ENCODE results near the gene THY1. TPM values are rescaled to one million over a fixed set of nuclear protein-coding genes. Genes with fewer than 3 reads are reported as not detected.

The THY1 gene
- total and polyA plus RNA-seq, 8 donors: 28.7 to 130 (median 46.9) TPM

DNA sequence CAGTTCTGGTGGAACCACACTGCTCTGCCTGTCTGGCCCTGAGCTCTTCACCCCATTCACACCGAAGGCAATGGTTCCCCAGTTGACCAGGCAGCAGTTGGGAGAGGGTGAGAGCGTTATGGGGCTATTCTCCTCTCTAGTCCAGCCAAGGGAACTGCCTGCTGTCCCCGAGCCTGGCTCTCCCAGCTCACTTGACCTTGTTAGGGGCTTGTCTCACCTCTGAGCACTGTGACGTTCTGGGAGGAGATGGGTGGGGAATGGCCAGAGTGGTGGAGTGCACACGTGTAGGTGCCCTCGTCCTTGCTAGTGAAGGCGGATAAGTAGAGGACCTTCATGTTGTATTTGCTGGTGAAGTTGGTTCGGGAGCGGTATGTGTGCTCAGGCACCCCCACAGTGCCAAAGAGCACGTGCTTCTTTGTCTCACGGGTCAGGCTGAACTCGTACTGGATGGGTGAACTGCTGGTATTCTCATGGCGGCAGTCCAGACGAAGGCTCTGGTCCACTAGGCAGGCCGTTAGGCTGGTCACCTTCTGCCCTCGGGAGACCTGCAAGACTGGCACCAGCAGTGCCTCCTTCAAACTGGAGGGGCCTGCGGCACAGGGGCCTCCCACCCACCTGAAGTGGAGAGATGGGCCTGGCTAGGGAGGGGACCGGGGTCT, 3.0 kb downstream of the THY1 start:
- DNase-seq (no peak), ATAC-seq (no peak)
- TF ChIP-seq CTCF (IDR thresholded peaks at IDR 0.05): no peak
- H3K36me3 ChIP-seq: no peaks in the 10 kb centered on the region
- no peak overlapping the region for H3K4me3 ChIP-seq
- no peaks in the 10 kb centered on the region for H3K9me3 ChIP-seq
- H3K27ac ChIP-seq: no peak overlapping the region
- peaks cover 14 to 62% of the 10 kb centered on the region in 2 donors for H3K27me3 ChIP-seq
- peaks cover 9 to 19% of the 10 kb centered on the region in 2 donors for H3K4me1 ChIP-seq
- intact Hi-C loops (cut with DNase I): no loop called here

DNA sequence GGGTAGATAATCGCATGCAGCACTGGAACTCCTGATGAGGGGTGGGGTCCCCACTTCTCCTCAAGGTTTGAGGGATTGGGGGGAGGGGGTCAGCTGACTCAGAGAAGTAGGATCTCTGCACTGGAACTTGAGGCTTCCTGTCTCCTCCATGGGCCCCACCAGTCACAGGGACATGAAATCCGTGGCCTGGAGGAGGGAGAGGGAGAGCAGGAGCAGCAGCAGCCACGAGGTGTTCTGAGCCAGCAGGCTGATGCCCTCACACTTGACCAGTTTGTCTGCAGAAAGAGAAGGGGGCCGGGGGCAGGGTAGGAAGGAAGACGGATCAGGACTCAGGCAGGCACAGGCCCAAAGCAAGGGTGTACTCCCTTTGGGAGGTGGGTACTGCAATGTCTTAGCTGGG, 3.7 kb downstream of the THY1 start:
- H3K36me3 ChIP-seq: no peaks in the 10 kb centered on the region
- no peaks in the 10 kb centered on the region for H3K9me3 ChIP-seq
- no peak overlapping the region for H3K27ac ChIP-seq
- peaks cover 9 to 19% of the 10 kb centered on the region in 2 donors for H3K4me1 ChIP-seq
- no peak overlapping the region for H3K4me3 ChIP-seq
- TF ChIP-seq CTCF (IDR thresholded peaks at IDR 0.05): no peak
- ATAC-seq (no peak), DNase-seq (no peak)
- peaks cover 14 to 55% of the 10 kb centered on the region in 2 donors for H3K27me3 ChIP-seq
- intact Hi-C loops (cut with DNase I): no loop called here

DNA sequence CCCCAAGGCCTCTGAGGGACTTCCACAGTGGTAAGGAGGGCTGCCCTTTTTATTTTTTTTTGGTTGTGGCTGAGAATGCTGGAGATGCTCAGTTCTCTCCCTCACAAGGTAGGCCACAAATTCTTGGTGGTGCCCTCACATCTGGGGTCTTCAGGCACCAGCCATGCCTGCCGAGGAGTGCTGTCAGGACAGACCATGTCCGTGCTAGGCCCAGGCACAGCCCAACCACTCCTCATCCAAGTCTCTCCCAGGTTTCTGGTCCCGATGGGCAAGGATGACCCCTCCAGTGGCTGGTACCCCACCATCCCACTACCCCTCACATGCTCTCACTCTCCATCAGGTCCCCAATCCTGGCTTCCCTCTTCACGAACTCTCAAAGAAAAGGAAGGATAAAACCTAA, 4.2 kb downstream of the THY1 start:
- Histone ChIP-seq H3K9me3 (no peaks in the 10 kb centered on the region), H3K27ac (no peak overlapping the region), H3K27me3 (peaks cover 11 to 50% of the 10 kb centered on the region in 2 donors), H3K4me3 (no peak overlapping the region), H3K36me3 (no peaks in the 10 kb centered on the region), H3K4me1 (peaks cover 9 to 19% of the 10 kb centered on the region in 2 donors)
- intact Hi-C loops (cut with DNase I): no loop called here
- ATAC-seq (no peak), DNase-seq (no peak)
- no peak for TF ChIP-seq CTCF (IDR thresholded peaks at IDR 0.05)

DNA sequence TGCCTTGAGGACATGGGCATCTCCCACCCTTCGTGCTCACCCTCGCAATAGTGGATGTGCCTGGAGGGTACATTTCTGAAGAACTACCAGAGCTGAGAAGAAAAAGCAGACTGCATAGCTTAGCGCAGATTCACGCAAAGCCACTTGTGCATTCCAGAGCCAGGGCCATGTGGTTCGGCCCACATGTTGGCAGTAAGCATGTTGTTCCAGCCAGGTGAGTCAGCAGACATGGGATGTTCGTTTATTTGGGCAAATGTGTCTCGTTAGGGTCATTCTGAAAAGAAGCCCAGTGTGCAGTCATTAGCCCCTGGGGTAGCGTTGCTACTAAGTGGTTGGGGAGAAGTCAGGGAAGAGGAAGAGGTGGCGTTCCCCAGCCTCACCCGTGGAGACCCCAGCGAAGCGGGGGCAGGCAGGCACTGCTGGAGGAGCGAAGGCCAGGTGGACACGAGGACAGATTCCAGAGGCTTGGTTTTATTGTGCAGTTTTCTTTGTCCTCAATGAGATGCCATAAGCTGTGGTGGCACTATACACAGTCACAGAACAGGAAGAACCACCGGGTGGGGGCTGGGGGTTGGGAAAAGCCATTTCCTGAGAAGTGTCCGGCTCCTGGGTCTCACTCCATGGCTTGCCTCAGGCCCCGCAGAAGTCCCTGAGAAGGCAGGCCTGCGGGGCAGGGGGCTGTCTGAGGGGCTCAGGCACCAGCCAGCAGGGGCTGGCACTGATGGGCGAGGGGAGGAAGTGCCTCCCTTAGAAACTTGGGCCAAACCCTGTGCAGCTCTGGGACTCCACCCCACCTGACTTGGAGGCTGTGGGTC, 5.0 kb downstream of the THY1 start:
- TF ChIP-seq CTCF (IDR thresholded peaks at IDR 0.05): no peak
- Histone ChIP-seq H3K9me3 (no peaks in the 10 kb centered on the region), H3K4me3 (no peak overlapping the region), H3K36me3 (no peaks in the 10 kb centered on the region), H3K27ac (no peak overlapping the region), H3K27me3 (peaks cover 4 to 42% of the 10 kb centered on the region in 2 donors), H3K4me1 (peaks cover 9 to 13% of the 10 kb centered on the region in 2 donors)
- ATAC-seq (no peak), DNase-seq (no peak)
- intact Hi-C loops (cut with DNase I): no loop called here
